Measurements from ENCODE around the gene OAF. TPM values are rescaled to one million over a fixed set of nuclear protein-coding genes. Genes with fewer than 3 reads are reported as not detected.

OAF gene
- total and polyA plus RNA-seq, 9 of the 15 experiments (the other 6 are each of a cell fraction or from before 2014, with no cell fraction given) = 1.1 to 21.6 (median 7.5) TPM

GRCh38 chr11:120172054-120172911 lies 38.5 kb upstream of the OAF start (continued):
- TF ChIP-seq MXD1 (CRISPR knock-in tag; IDR thresholded peaks at IDR 0.05; ENCODE audit: borderline replicate concordance, poor library complexity, severe bottlenecking) = no peak
- no peak for TF ChIP-seq BRF1 (IDR thresholded peaks at IDR 0.05; ENCODE audit: borderline replicate concordance, extremely low read depth, insufficient read length)
- no peak for TF ChIP-seq PHB2 (IDR thresholded peaks at IDR 0.05; ENCODE audit: low read depth)
- TF ChIP-seq MGA (IDR thresholded peaks at IDR 0.05) = no peak
- TF ChIP-seq ARID2 (IDR thresholded peaks at IDR 0.05) = no peak
- 0 out of 2 replicates have a peak, but pooled peaks have one; percentile 10 for TF ChIP-seq KLF16 (IDR thresholded peaks at IDR 0.05)
- no peak for TF ChIP-seq ERF (CRISPR knock-in tag; IDR thresholded peaks at IDR 0.05)
- TF ChIP-seq ATF3 (IDR thresholded peaks at IDR 0.05) = no peak
- no peak for TF ChIP-seq ATF3 (CRISPR knock-in tag; conservative IDR thresholded peaks at IDR 0.05)
- no peak for TF ChIP-seq ELF2 (CRISPR knock-in tag; IDR thresholded peaks at IDR 0.05)
- TF ChIP-seq CXXC5 (CRISPR knock-in tag; IDR thresholded peaks at IDR 0.05) = no peak
- TF ChIP-seq, protein P1, sequence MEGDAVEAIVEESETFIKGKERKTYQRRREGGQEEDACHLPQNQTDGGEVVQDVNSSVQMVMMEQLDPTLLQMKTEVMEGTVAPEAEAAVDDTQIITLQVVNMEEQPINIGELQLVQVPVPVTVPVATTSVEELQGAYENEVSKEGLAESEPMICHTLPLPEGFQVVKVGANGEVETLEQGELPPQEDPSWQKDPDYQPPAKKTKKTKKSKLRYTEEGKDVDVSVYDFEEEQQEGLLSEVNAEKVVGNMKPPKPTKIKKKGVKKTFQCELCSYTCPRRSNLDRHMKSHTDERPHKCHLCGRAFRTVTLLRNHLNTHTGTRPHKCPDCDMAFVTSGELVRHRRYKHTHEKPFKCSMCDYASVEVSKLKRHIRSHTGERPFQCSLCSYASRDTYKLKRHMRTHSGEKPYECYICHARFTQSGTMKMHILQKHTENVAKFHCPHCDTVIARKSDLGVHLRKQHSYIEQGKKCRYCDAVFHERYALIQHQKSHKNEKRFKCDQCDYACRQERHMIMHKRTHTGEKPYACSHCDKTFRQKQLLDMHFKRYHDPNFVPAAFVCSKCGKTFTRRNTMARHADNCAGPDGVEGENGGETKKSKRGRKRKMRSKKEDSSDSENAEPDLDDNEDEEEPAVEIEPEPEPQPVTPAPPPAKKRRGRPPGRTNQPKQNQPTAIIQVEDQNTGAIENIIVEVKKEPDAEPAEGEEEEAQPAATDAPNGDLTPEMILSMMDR (IDR thresholded peaks at IDR 0.05 in 2 of 3, conservative IDR thresholded peaks at IDR 0.05 in 1 of 3; ENCODE audit: insufficient read depth in 2 of 3, low read depth in 1 of 3, low read length in 3 of 3) = peak; percentile 87 to 89 (median 87)

All from K562 (cell line).